AG04449 (cell line): ENCODE data around the gene G3BP1.
A peak's percentile ranks its signal among the peaks of the same experiment; 100 is the strongest.
"Not testable (repeated sequence)": the region's sequence is repeated elsewhere in the genome, so short reads cannot be mapped to it uniquely, and the experiment has no call there.

ENCODE experiments used
- CTCF ChIA-PET: fragments of 350-600 bp; formaldehyde crosslinking; extraction: SDS; loops from one replicate; lab custom pipeline; 2021; ENCODE audit warnings: antibody characterized with exemption; lab: Yijun Ruan, JAX
- POLR2A ChIA-PET: fragments of 400-600, 350-600 bp; formaldehyde crosslinking; extraction: SDS; loops from one replicate; lab custom pipeline; 2020; ENCODE audit warnings: antibody characterized with exemption, inconsistent platforms; lab: Yijun Ruan, JAX
- DNase-seq: peaks from one replicate; pipeline ENCODE4 v3.0.0-alpha.2; 2010; ENCODE audit warnings: low read depth, low spot score
- H3K4me3 ChIP-seq: 2 replicates; pipeline ENCODE4 v1.5.1; 2011; ENCODE audit warnings: low read depth, mild to moderate bottlenecking, control low read depth, low read length
- TF ChIP-seq, protein P1 (sequence below): IDR thresholded peaks from one replicate; pipeline ENCODE4 v1.5.1; 2011; ENCODE audit warnings: mild to moderate bottlenecking, moderate library complexity, low read length, control low read depth, inconsistent platforms; ENCODE audit not compliant: insufficient read depth; ENCODE audit errors: missing control alignments

Gene G3BP1

GRCh38 chr5:151825445-151825844 is 53.7 kb downstream of the G3BP1 start:
- TF ChIP-seq, protein P1, sequence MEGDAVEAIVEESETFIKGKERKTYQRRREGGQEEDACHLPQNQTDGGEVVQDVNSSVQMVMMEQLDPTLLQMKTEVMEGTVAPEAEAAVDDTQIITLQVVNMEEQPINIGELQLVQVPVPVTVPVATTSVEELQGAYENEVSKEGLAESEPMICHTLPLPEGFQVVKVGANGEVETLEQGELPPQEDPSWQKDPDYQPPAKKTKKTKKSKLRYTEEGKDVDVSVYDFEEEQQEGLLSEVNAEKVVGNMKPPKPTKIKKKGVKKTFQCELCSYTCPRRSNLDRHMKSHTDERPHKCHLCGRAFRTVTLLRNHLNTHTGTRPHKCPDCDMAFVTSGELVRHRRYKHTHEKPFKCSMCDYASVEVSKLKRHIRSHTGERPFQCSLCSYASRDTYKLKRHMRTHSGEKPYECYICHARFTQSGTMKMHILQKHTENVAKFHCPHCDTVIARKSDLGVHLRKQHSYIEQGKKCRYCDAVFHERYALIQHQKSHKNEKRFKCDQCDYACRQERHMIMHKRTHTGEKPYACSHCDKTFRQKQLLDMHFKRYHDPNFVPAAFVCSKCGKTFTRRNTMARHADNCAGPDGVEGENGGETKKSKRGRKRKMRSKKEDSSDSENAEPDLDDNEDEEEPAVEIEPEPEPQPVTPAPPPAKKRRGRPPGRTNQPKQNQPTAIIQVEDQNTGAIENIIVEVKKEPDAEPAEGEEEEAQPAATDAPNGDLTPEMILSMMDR: peak; percentile 71
- no peak overlapping the region for H3K4me3 ChIP-seq
- ChIA-PET CTCF (interaction anchor here (0.6 to 18.2 kb wide), 20 partner anchors 10 to 689 kb away, joined by 3 to 477 read pairs (median 4); partner anchors contain the start of gene G3BP1), POLR2A (no interaction called here)
- peak; percentile 40 for DNase-seq

GRCh38 chr5:151829370-151829769 is 57.6 kb downstream of the G3BP1 start:
- no peak for DNase-seq
- ChIA-PET POLR2A (no interaction called here), CTCF (interaction anchor here (0.6 to 18.2 kb wide), 2 partner anchors 44 to 312 kb away, joined by 3 to 477 read pairs; no protein-coding TSS in a partner anchor)
- TF ChIP-seq, protein P1: no peak
- H3K4me3 ChIP-seq: no peak overlapping the region

DNA sequence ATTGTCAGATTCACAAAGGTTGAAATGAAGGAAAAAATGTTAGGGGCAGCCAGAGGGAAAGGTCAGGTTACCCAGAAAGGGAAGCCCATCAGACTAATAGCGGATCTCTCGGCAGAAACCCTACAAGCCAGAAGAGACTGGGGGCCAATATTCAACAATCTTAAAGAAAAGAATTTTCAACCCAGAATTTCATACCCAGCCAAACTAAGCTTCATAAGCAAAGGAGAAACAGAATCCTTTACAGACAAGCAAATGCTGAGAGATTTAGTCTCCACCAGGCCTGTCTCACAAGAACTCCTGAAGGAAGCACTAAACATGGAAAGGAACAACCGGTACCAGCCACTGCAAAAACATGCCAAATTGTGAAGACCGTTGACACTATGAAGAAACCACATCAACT is 61.1 kb downstream of the G3BP1 start:
- DNase-seq, H3K4me3 ChIP-seq, POLR2A ChIA-PET: not testable (repeated sequence)
- CTCF ChIA-PET: interaction anchor here (1.7 to 18.2 kb wide), 2 partner anchors 308 to 672 kb away, joined by 3 to 477 read pairs; no protein-coding TSS in a partner anchor

DNA sequence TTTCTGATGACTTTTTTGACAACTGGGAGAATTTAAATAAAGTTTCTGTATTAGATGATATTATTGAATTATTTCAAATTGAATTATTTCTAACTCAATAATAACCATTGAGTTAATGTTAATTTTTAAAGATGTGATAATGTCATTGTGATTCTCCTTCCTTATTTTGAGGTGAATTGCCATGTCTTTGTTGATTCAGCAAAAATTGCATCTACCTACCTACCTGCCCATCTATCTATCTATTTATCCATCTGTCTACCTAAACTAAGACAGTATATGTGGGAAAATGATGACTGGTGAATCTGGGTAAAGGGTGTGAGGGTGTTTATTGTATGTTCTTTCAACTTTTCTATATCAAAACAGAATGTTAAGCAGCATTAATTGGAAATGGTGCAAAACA is 75.0 kb downstream of the G3BP1 start:
- DNase-seq: no peak
- ChIA-PET POLR2A (no interaction called here), CTCF (no interaction called here)
- no peak overlapping the region for H3K4me3 ChIP-seq
- TF ChIP-seq, protein P1: no peak

DNA sequence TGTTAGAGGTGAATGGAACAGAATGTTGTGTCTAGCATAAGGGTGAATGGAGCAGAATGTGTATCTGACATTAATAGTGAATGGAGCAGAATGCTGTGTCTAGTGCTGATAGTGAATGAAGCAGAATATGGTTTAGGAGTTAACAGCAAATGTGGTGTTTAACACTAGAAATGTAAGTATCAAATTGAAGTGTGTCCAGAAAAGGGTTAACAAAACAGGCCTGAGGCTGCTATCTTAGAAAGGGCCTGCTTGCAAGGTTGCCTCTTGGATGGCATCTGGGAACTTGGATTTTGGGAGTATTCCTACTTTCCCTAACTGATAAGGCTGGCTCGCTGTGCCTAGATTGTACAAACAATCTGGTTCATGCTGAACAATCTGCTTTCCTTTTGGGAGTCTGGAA is 76.1 kb downstream of the G3BP1 start:
- H3K4me3 ChIP-seq: no peak overlapping the region
- ChIA-PET POLR2A (no interaction called here), CTCF (no interaction called here)
- no peak for DNase-seq
- TF ChIP-seq, protein P1: no peak

DNA sequence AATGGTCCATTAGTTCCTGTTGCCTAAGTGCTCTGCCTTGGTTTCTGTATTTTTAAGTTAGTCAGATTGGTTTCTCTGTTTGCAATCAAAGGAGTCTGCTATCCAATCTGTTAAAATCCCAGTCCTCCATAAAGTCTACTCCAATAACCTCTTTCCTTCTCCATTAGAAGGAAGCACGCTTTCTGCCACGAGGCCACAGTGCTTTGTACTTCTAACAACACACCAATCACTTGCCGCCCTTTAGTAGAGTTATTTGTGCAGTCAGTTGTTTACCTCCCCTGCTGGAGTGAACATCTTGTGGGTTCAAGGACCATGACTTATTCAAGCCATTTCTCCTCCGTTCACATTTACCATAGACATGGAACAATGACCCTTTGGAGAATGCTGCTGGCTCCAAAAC is 83.9 kb downstream of the G3BP1 start:
- H3K4me3 ChIP-seq: no peak overlapping the region
- POLR2A ChIA-PET: no interaction called here
- no peak for DNase-seq
- TF ChIP-seq, protein P1: no peak
- CTCF ChIA-PET: no interaction called here

DNA sequence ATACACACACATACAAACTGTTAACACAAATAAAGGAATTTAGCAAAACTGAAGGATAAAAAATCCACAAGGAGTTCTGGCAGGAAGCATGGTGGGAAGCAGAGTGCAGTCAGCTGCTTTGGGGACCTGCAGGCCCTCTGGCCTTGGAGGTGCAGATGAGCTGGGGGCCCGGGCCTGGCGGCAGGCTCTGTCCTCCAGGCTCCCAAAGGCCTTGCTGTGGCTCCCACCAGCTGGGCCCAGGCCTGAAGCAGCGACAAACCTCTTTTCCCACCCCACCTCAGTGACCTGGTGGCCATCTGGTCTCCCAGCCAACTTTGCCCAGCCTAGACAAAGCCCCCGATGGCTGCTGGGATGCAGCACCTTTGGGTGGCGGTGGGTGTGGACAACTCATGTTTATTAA is 85.1 kb downstream of the G3BP1 start:
- CTCF ChIA-PET: no interaction called here
- POLR2A ChIA-PET: no interaction called here
- TF ChIP-seq, protein P1: no peak

GRCh38 chr5:151860867-151861266 is 89.1 kb downstream of the G3BP1 start:
- DNase-seq, CTCF ChIA-PET, POLR2A ChIA-PET, H3K4me3 ChIP-seq: not testable (repeated sequence)

More for the DNA sequence above, 85.1 kb downstream of the G3BP1 start:
- DNase-seq: no peak
- H3K4me3 ChIP-seq: no peak overlapping the region
